NT2/D1 (cell line): ENCODE results near the gene ADORA2A.

Source experiments
- DNase-seq: peaks from one replicate; pipeline ENCODE4 v3.0.0-alpha.2; 2011; ENCODE audit warnings: low read depth, low spot score
- H3K27me3 ChIP-seq: 2 replicates; pipeline ENCODE4 v1.6.0; 2011; ENCODE audit warnings: mild to moderate bottlenecking; ENCODE audit not compliant: insufficient read length, insufficient read depth
- H3K36me3 ChIP-seq: 2 replicates; pipeline ENCODE4 v1.6.1; 2011; ENCODE audit warnings: mild to moderate bottlenecking, low read length, mixed read lengths; ENCODE audit not compliant: insufficient read depth, insufficient read length
- H3K4me1 ChIP-seq: 2 replicates; pipeline ENCODE4 v1.5.1; 2011; ENCODE audit not compliant: insufficient read depth, insufficient read length
- H3K4me3 ChIP-seq: 2 replicates; pipeline ENCODE4 v1.5.1; 2011; ENCODE audit warnings: low read depth; ENCODE audit not compliant: insufficient read length
- H3K9ac ChIP-seq: 2 replicates; pipeline ENCODE4 v1.6.0; 2011; ENCODE audit warnings: low read depth; ENCODE audit not compliant: insufficient read length
- H3K9me3 ChIP-seq: 2 replicates; pipeline ENCODE4 v1.5.1; 2011; ENCODE audit warnings: mild to moderate bottlenecking, low read length; ENCODE audit not compliant: insufficient read depth
- SUZ12 ChIP-seq: IDR thresholded peaks from 2 replicates; pipeline ENCODE4 v1.6.1; 2011; ENCODE audit not compliant: insufficient read length, insufficient read depth; ENCODE audit errors: extremely low read depth
- YY1 ChIP-seq: IDR thresholded peaks from 2 replicates; pipeline ENCODE4 v1.6.1; 2011; ENCODE audit not compliant: insufficient read length, insufficient read depth
- ZNF274 ChIP-seq: IDR thresholded peaks from 2 replicates; pipeline ENCODE4 v1.6.1; 2011; ENCODE audit warnings: mild to moderate bottlenecking, low read depth, low read length

The ADORA2A gene

GRCh38 chr22:24389680-24390079, 37.7 kb upstream of the ADORA2A start:
- Histone ChIP-seq H3K36me3 (peaks cover 28% of the 10 kb centered on the region), H3K4me1 (no peaks in the 10 kb centered on the region), H3K9ac (no peak overlapping the region), H3K27me3 (no peaks in the 10 kb centered on the region), H3K4me3 (no peak overlapping the region), H3K9me3 (no peaks in the 10 kb centered on the region)
- no peak for TF ChIP-seq SUZ12
- no peak for TF ChIP-seq ZNF274
- no peak for TF ChIP-seq YY1
- DNase-seq: no peak

DNA sequence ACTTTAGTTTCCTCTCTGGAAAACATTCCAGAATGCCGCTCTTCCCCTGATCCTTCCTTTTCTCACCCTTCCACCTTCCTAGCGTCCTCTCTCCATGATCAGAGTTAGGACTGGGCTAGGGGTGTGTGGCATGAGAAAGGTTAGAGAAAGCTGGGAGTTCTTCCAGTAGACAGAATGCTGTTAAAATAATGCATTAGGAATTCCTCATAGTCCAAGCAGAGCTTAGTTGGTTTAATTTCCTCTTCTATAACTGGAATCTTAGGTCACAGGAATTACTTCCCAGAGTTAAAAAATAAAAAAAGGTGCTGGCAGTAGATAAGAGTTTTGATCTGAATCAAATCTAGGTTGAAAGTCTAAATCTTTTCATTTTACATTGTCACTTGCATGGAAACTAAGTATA, 37.2 kb upstream of the ADORA2A start:
- Histone ChIP-seq H3K9me3 (no peaks in the 10 kb centered on the region), H3K4me3 (no peak overlapping the region), H3K27me3 (no peaks in the 10 kb centered on the region), H3K4me1 (no peaks in the 10 kb centered on the region), H3K36me3 (peaks cover 32% of the 10 kb centered on the region), H3K9ac (no peak overlapping the region)
- DNase-seq: no peak
- no peak for TF ChIP-seq SUZ12
- TF ChIP-seq YY1: no peak
- no peak for TF ChIP-seq ZNF274

DNA sequence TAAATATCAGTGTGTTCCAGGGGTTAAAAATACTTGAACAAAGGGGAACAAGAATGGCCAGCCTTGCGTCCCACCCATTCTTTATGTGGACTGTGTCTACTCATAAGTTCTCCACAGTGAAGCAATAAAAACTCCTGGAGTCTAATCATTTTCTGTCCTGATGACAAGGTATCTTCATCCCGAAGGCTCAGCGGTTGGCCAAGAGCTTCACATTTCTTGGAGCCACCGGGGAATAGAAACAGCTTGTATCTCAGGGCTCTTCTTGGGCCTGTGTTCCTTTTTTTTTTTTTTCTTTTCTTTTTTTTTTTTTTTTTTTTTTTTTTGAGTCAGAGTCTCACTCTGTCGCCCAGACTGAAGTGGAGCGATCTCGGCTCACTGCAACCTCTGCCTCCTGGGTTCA, 36.8 kb upstream of the ADORA2A start:
- Histone ChIP-seq H3K9me3 (no peaks in the 10 kb centered on the region), H3K27me3 (no peaks in the 10 kb centered on the region), H3K4me1 (no peaks in the 10 kb centered on the region), H3K4me3 (no peak overlapping the region), H3K36me3 (peaks cover 36% of the 10 kb centered on the region), H3K9ac (no peak overlapping the region)
- DNase-seq: no peak
- TF ChIP-seq YY1 (no peak), SUZ12 (no peak), ZNF274 (no peak)

DNA sequence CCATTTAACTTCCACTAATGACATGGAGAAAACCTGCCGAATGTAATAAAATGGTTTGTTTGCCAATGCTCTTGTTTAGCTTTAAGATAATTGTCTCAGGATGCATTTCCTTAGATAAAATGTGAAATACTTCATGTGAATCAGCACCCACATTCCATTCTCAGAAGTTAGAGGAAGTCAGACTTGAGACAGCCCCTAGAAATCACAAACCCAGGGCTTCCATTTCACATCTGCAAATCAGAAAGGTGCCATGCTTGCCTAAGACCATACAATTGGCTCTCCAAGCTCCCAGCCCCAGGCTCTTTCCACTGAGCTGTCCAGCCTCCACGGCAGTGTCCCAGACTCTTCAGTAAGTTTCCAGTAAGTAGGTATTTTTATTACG, 35.6 kb upstream of the ADORA2A start:
- H3K9ac ChIP-seq: no peak overlapping the region
- TF ChIP-seq YY1 (no peak), ZNF274 (no peak), SUZ12 (no peak)
- DNase-seq: no peak
- H3K36me3 ChIP-seq: peaks cover 45% of the 10 kb centered on the region
- no peaks in the 10 kb centered on the region for H3K4me1 ChIP-seq
- H3K4me3 ChIP-seq: no peak overlapping the region
- H3K27me3 ChIP-seq: no peaks in the 10 kb centered on the region
- no peaks in the 10 kb centered on the region for H3K9me3 ChIP-seq

DNA sequence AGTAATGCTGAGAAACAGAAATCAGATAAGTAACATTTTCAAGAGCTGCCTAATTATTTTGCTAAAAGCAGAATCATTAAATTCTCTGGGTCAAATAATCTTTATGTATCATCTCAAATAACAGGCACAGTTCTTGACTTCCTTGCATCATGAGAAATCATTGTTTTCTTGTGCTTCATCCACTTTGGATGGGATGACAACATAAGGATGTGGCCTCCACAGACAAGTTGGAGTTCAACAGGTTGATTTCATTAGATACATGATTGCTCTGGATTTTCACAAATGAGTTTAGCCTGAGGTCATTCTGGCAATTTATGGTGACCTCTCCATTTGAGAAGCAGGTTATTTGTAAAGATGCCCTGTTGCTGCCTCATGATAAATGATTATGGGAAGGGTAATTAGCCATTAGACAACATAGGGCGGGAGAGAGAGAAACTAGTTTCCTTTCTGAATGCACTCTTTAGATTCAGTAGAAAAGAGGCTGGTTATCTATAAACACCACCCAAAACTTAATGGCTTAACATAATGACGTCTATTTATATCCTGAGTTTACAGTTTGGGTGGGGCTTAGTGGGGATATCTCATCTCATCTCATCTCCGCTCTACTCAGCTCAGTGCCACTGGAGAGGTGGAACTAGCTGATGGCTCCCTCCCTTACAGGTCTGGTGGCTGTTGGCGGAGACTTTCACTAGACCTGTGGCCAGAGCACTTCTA, 35.0 kb upstream of the ADORA2A start:
- DNase-seq: no peak
- H3K4me3 ChIP-seq: no peak overlapping the region
- TF ChIP-seq SUZ12 (no peak), ZNF274 (no peak), YY1 (no peak)
- no peaks in the 10 kb centered on the region for H3K4me1 ChIP-seq
- no peaks in the 10 kb centered on the region for H3K27me3 ChIP-seq
- H3K9ac ChIP-seq: no peak overlapping the region
- H3K36me3 ChIP-seq: peaks cover 46% of the 10 kb centered on the region
- H3K9me3 ChIP-seq: no peaks in the 10 kb centered on the region

- H3K4me1 ChIP-seq: no peaks in the 10 kb centered on the region
- no peaks in the 10 kb centered on the region for H3K27me3 ChIP-seq
- H3K9me3 ChIP-seq: no peaks in the 10 kb centered on the region
- H3K36me3 ChIP-seq: peaks cover 48% of the 10 kb centered on the region
- no peak overlapping the region for H3K9ac ChIP-seq
- no peak overlapping the region for H3K4me3 ChIP-seq
- TF ChIP-seq SUZ12 (no peak), ZNF274 (no peak), YY1 (no peak)
- DNase-seq: no peak
Observed at GRCh38 chr22:24393012-24393559, 34.3 kb upstream of the ADORA2A start.

DNA sequence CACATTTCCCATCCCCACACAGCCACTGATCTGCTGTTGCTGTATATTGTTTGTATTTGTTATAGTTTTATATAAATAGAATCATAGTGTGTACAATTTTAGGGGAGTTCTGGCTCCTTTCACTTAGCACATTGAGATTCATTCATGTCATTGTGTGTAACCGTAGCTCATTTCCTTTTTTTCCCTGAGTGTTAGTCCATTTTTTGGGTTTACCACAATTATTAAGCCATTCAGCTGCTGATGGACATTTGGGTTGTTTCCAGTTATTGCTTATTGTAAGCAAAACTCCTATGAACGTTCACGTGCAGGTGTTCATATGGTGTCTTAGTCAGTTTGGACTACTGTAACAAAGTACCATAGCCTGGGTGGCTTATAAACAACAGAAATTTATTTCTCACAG, 33.6 kb upstream of the ADORA2A start:
- H3K4me1 ChIP-seq: no peaks in the 10 kb centered on the region
- no peak overlapping the region for H3K9ac ChIP-seq
- no peak for DNase-seq
- H3K27me3 ChIP-seq: no peaks in the 10 kb centered on the region
- H3K4me3 ChIP-seq: no peak overlapping the region
- H3K9me3 ChIP-seq: no peaks in the 10 kb centered on the region
- H3K36me3 ChIP-seq: peaks cover 54% of the 10 kb centered on the region
- TF ChIP-seq YY1 (no peak), ZNF274 (no peak), SUZ12 (no peak)
